Lower lobe of right lung (tissue), 2 donors: ENCODE data around the gene LRRC2. TPM values are rescaled to one million over a fixed set of nuclear protein-coding genes. Genes with fewer than 3 reads are reported as not detected.
"Not testable (repeated sequence)": the region's sequence is repeated elsewhere in the genome, so short reads cannot be mapped to it uniquely, and the experiment has no call there.

ENCODE experiments used
- ATAC-seq, 2 donors: fragments of 200-7000 bp; cut with Tn5 transposase; one replicate each; pipeline ENCODE4 v1.9.1; 2020 to 2022; ENCODE audit warnings: mild to moderate bottlenecking in 2 of 2, moderate library complexity in 2 of 2
- DNase-seq: peaks from one replicate; pipeline ENCODE4 v3.0.0-alpha.2; 2020
- H3K27ac ChIP-seq: fragments of 200-600 bp; one replicate; pipeline ENCODE4 v1.8.0; 2022
- H3K27me3 ChIP-seq: fragments of 200-600 bp; one replicate; pipeline ENCODE4 v1.8.0; 2022; ENCODE audit warnings: low read depth
- H3K36me3 ChIP-seq: fragments of 200-600 bp; one replicate; pipeline ENCODE4 v1.8.0; 2022; ENCODE audit warnings: mild to moderate bottlenecking
- H3K4me1 ChIP-seq: fragments of 200-600 bp; one replicate; pipeline ENCODE4 v1.8.0; 2022
- H3K4me3 ChIP-seq: fragments of 200-600 bp; one replicate; pipeline ENCODE4 v1.8.0; 2022; ENCODE audit warnings: mild to moderate bottlenecking
- H3K9me3 ChIP-seq: fragments of 200-600 bp; one replicate; pipeline ENCODE4 v1.8.0; 2022
- CTCF ChIP-seq: fragments of 200-600 bp; IDR thresholded peaks from one replicate; pipeline ENCODE4 v1.8.0; 2022; ENCODE audit warnings: antibody characterized with exemption, mild to moderate bottlenecking
- intact Hi-C: fragments of 100-400 bp; cut with DNase I; formaldehyde crosslinking; loops from one replicate; pipeline ENCODE4 v1.11.0; 2022
- total RNA-seq: library from RNA; stranded (reverse); fragmentation: NEBNext Ultra II Directional; extraction: Animal tissue kit (Norgen Biotek cat#: 25700); gene quantifications from one replicate; pipeline ENCODE4 v1.2.1, GENCODE V29; 2021
- donor health status: DM: no; HTN: yes; CAD: no; lungs with severe emphysema.

LRRC2 gene
- total RNA-seq, 1 donor from 2014 or later, result 1.2 TPM

- intact Hi-C loops, result no loop called here
- H3K9me3 ChIP-seq, result no peaks in the 10 kb centered on the region
- no peaks in the 10 kb centered on the region for H3K27me3 ChIP-seq
- H3K27ac ChIP-seq, result no peak overlapping the region
- TF ChIP-seq CTCF, result no peak
- no peak overlapping the region for H3K4me3 ChIP-seq
- no peaks in the 10 kb centered on the region for H3K36me3 ChIP-seq
- ATAC-seq (no peak), DNase-seq (no peak)
- no peaks in the 10 kb centered on the region for H3K4me1 ChIP-seq
Observed at GRCh38 chr3:46498916-46499519, 67.1 kb downstream of the LRRC2 start.

- TF ChIP-seq CTCF, result no peak
- intact Hi-C loops, result no loop called here
- H3K36me3 ChIP-seq, result no peaks in the 10 kb centered on the region
- H3K4me3 ChIP-seq, result no peak within 1 kb of the TSS
- no peak within 1 kb of the TSS for H3K27ac ChIP-seq
- DNase-seq (no peak), ATAC-seq (no peak)
- H3K9me3 ChIP-seq, result no peaks in the 10 kb centered on the region
- H3K4me1 ChIP-seq, result no peaks in the 10 kb centered on the region
- H3K27me3 ChIP-seq, result no peaks in the 10 kb centered on the region
Observed at GRCh38 chr3:46497556-46498265, 68.4 kb downstream of the LRRC2 start, which contains the start of gene RTP3. Gene RTP3, plus strand, starts transcription at chr3:46497976. Its CDS starts 87 bp downstream, at chr3:46498063.

- Histone ChIP-seq H3K4me1 (no peaks in the 10 kb centered on the region), H3K36me3 (no peaks in the 10 kb centered on the region), H3K4me3 (no peak overlapping the region), H3K27ac (no peak overlapping the region), H3K9me3 (no peaks in the 10 kb centered on the region), H3K27me3 (no peaks in the 10 kb centered on the region)
- DNase-seq, result no peak
- ATAC-seq, result no peak
- intact Hi-C loops, result no loop called here
- no peak for TF ChIP-seq CTCF
Observed at GRCh38 chr3:46496746-46497555, 69.2 kb downstream of the LRRC2 start.

- Histone ChIP-seq H3K4me3 (no peak overlapping the region), H3K27ac (no peak overlapping the region), H3K27me3 (no peaks in the 10 kb centered on the region), H3K9me3 (no peaks in the 10 kb centered on the region), H3K36me3 (no peaks in the 10 kb centered on the region), H3K4me1 (no peaks in the 10 kb centered on the region)
- no peak for ATAC-seq
- no peak for DNase-seq
- intact Hi-C loops, result no loop called here
- TF ChIP-seq CTCF, result no peak
Observed at GRCh38 chr3:46495901-46496456, 70.1 kb downstream of the LRRC2 start.

- DNase-seq, H3K9me3 ChIP-seq, H3K27ac ChIP-seq, H3K4me3 ChIP-seq, ATAC-seq, H3K4me1 ChIP-seq, H3K27me3 ChIP-seq, intact Hi-C loops, H3K36me3 ChIP-seq: not testable (repeated sequence)
Observed at GRCh38 chr3:46494491-46494890, 71.6 kb downstream of the LRRC2 start.
